Ovary (tissue), 9 donors: ENCODE measurements around the gene ERP44. TPM values are rescaled to one million over a fixed set of nuclear protein-coding genes. Genes with fewer than 3 reads are reported as not detected.

ENCODE experiments used
- DNase-seq, 5 donors: peaks; one replicate each; pipeline ENCODE4 v3.0.0-alpha.2; 2019 to 2020
- H3K27ac ChIP-seq, 2 donors: fragments of 200-600 bp; one replicate each; pipeline versions ENCODE4 v1.5.1 to v1.8.0; 2019 to 2022
- H3K27me3 ChIP-seq: fragments of 200-600 bp; one replicate; pipeline ENCODE4 v1.8.0; 2022
- H3K36me3 ChIP-seq: fragments of 200-600 bp; sonication (generic); one replicate; pipeline ENCODE4 v1.5.1; 2019
- H3K4me1 ChIP-seq: one replicate; pipeline ENCODE4 v1.8.1; 2013; ENCODE audit warnings: mild to moderate bottlenecking, moderate library complexity; ENCODE audit not compliant: insufficient read depth
- H3K4me3 ChIP-seq: fragments of 200-600 bp; sonication (generic); one replicate; pipeline ENCODE4 v1.5.1; 2017
- H3K9me3 ChIP-seq, 2 donors: fragments of 200-600 bp in 1 of 2; sonication (generic) in 1 of 2; one replicate each; pipeline versions ENCODE4 v1.5.1 to v1.8.1; 2013 to 2019; ENCODE audit warnings: mild to moderate bottlenecking in 1 of 2, moderate library complexity in 1 of 2
- CTCF ChIP-seq, 3 donors: fragments of 450-650 bp in 2 of 3; fragments of 200-600 bp in 1 of 3; IDR thresholded peaks; one replicate each; pipeline versions ENCODE4 v1.5.1 to v1.8.0; 2016 to 2022; ENCODE audit warnings: antibody characterized with exemption in 3 of 3, mild to moderate bottlenecking in 1 of 3
- EP300 ChIP-seq: sonication (generic); formaldehyde crosslinking; IDR thresholded peaks from one replicate; pipeline ENCODE4 v1.6.1; 2017; ENCODE audit warnings: antibody characterized with exemption
- POLR2A ChIP-seq: fragments of 450-650 bp; IDR thresholded peaks from one replicate; pipeline ENCODE4 v1.6.1; 2017; ENCODE audit warnings: antibody characterized with exemption, mild to moderate bottlenecking, moderate library complexity
- WGBS, 3 donors: extraction: QIAGEN DNeasy Blood & Tissue Kit in 1 of 3; methylation state at CpG; one replicate each; pipeline versions ENCODE4 v1.1.5 to v1.1.7; 2013 to 2017; 5-methylcytosine and 5-hydroxymethylcytosine counted together
- intact Hi-C, 4 donors: fragments of 100-400 bp; cut with DNase I; formaldehyde crosslinking; loops; one replicate each; pipeline versions ENCODE4 v1.11.0 to v1.15.1; 2022 to 2023
- polyA plus RNA-seq, 2 donors: library from polyadenylated mRNA; stranded (reverse); fragments of 200-250 nt in 1 of 2; fragments of 350-450 nt in 1 of 2; fragmentation: Illumina TruSeq in 1 of 2; extraction: RNeasy Lipid Tissue Mini Kit (QIAGEN cat#74804) in 1 of 2; gene quantifications; one replicate each; pipeline ENCODE4 v1.2.3, GENCODE V29; 2013 to 2014
- total RNA-seq, 7 donors: library from RNA; depleted of rRNA in 2 of 7; stranded (reverse); fragments of >200 nt in 2 of 7; fragmentation: NEBNext Ultra II Directional in 3 of 7; extraction: Animal tissue kit (Norgen Biotek cat#: 25700) in 3 of 7; gene quantifications; one replicate each; pipeline versions ENCODE4 v1.1.0 to v1.2.4, GENCODE V29; 2016 to 2023
- donor health status: DM: no; HTN: no; CAD: no; lungs with moderate emphysema.
- donor health status: DM: no; HTN: no; CAD: no.
- donor health status: Bipolar disorder and iron deficiency.
- donor health status: DM: yes; HTN: yes; CAD: no.
- donor health status: DM: no; HTN: no; CAD: no.
- donor health status: DM: yes; HTN: yes; CAD: no.

The ERP44 gene
- total and polyA plus RNA-seq, 9 donors = 7.0 to 26.4 (median 12.6) TPM

GRCh38 chr9:100131875-100132430, 33.2 kb upstream of the ERP44 start:
- peaks cover 2% of the 10 kb centered on the region for H3K4me1 ChIP-seq
- no peak overlapping the region for H3K4me3 ChIP-seq
- H3K36me3 ChIP-seq = no peaks in the 10 kb centered on the region
- intact Hi-C loops = no loop called here
- no peak for DNase-seq
- no peak overlapping the region for H3K27ac ChIP-seq
- TF ChIP-seq CTCF (IDR thresholded peaks at IDR 0.05) (no peak), EP300 (no peak), POLR2A (no peak)
- no peaks in the 10 kb centered on the region for H3K27me3 ChIP-seq
- no peaks in the 10 kb centered on the region for H3K9me3 ChIP-seq
- WGBS, 3 donors = 93 to 97% (median 97%) methylated on average over 3 of the region's 3 CpGs

DNA sequence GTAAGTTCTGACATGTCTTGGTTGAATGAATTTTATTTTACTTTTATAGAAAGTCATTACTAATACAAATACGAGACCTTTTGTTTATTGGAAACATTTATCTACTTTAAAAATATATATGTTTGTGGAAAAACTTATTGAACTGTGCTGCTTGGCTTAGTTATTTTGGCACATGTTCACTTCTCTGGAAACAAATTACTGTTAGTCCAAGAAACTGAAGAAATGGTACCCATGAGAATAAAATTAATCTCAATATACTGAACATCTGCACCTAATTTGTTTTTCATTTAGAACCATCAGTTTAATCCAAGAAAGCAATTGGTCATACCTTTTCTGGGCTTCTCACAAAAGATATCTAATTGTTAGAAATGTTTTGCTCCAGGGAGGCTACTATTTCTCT, 32.4 kb upstream of the ERP44 start:
- H3K4me3 ChIP-seq = no peak overlapping the region
- H3K27ac ChIP-seq = no peak overlapping the region
- peaks cover 2% of the 10 kb centered on the region for H3K4me1 ChIP-seq
- 72 to 96% (median 88%) methylated on average over 1 of the region's 1 CpG for WGBS, 3 donors
- intact Hi-C loops = no loop called here
- no peak for DNase-seq
- H3K27me3 ChIP-seq = no peaks in the 10 kb centered on the region
- H3K9me3 ChIP-seq = no peaks in the 10 kb centered on the region
- no peaks in the 10 kb centered on the region for H3K36me3 ChIP-seq
- TF ChIP-seq EP300 = no peak
- no peak for TF ChIP-seq CTCF (IDR thresholded peaks at IDR 0.05)
- TF ChIP-seq POLR2A = no peak

GRCh38 chr9:100129772-100130171, 31.0 kb upstream of the ERP44 start:
- no peak for DNase-seq
- intact Hi-C loops = no loop called here
- Histone ChIP-seq H3K4me1 (peaks cover 2% of the 10 kb centered on the region), H3K4me3 (no peak overlapping the region), H3K27ac (no peak overlapping the region), H3K36me3 (no peaks in the 10 kb centered on the region), H3K9me3 (no peaks in the 10 kb centered on the region), H3K27me3 (no peaks in the 10 kb centered on the region)
- TF ChIP-seq CTCF (IDR thresholded peaks at IDR 0.05) (no peak), POLR2A (no peak), EP300 (no peak)

- H3K4me3 ChIP-seq = no peak overlapping the region
- 94 to 97% (median 95%) methylated on average over 2 of the region's 2 CpGs for WGBS, 3 donors
- no peaks in the 10 kb centered on the region for H3K9me3 ChIP-seq
- H3K4me1 ChIP-seq = peaks cover 2% of the 10 kb centered on the region
- TF ChIP-seq EP300 (no peak), CTCF (IDR thresholded peaks at IDR 0.05) (no peak), POLR2A (no peak)
- no peak for DNase-seq
- H3K27me3 ChIP-seq = no peaks in the 10 kb centered on the region
- intact Hi-C loops = no loop called here
- no peaks in the 10 kb centered on the region for H3K36me3 ChIP-seq
- H3K27ac ChIP-seq = no peak overlapping the region
Observed at GRCh38 chr9:100126423-100126822, 27.6 kb upstream of the ERP44 start.
